ENCODE data around the gene TAF4B.
"Not testable (repeated sequence)": the region's sequence is repeated elsewhere in the genome, so short reads cannot be mapped to it uniquely, and the experiment has no call there.

Gene TAF4B

DNA sequence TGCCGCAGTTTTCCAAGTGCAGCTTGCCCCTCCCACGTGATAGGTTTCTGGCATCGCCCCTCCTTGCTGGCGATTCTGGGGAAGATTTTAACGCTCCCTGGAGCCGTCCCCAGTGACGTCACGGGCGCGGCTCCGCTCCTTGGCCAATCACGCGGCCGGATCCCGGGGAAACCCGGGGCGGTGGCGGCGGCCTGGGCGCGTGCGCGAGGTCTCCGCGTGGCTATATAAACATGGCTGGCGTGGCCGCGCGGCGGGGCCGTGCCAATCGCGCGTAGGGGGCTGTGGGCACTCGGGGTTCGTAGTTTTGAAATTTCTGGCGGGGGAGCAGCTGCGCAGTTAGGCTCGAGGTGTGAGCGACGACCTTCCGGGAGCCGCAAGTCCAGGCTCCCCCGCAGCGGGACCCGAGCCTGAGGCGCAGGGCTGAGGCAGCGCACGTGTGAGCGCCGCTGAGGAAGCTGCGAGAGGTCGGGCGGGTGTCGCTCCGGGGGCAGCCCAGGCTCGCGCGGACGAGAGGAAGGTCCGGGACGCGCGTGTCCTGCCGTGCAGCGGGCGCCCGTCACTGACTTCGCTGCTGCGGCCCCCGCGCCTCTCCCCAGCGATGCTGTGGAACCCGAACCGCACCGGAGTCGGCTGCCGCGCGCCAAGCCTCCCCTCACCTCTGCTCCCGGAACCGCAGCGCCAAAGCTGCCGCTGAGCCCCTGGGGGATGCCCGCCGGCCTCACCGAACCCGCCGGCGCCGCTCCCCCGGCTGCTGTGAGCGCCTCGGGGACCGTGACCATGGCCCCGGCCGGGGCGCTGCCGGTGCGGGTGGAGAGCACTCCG lies at the start of gene TAF4B:
Gene TAF4B (plus strand): TSS at position 217 of the 822 bp plus-strand sequence. CDS start 489 bp downstream, at position 706.
- peak; percentile 92 for DNase-seq

DNA sequence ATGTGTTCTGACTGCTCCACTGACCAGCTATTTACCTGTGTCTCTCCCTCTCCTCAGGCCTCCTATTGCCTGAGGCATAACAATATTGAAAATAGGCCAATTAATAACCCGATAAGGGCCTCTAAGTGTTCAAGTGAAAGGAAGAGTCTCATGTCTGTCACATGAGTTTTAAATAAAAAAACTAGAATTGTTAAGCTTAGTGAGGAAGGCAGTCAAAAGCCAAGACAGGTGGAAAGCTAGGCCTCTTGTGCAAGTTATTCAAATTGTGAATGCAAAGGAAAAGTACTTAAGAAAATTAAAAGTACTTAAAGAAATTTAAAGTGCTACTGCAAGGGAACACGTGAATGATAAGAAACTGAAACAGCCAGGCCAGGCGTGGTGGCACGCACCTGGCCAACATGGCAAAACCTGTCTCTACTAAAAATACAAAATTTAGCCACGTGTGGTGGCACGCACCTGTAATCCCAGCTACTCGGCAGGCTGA lies 44.9 kb upstream of the TAF4B start:
- no peak for DNase-seq

- DNase-seq, result no peak
Observed at GRCh38 chr18:26183395-26184112, 42.7 kb upstream of the TAF4B start.

DNA sequence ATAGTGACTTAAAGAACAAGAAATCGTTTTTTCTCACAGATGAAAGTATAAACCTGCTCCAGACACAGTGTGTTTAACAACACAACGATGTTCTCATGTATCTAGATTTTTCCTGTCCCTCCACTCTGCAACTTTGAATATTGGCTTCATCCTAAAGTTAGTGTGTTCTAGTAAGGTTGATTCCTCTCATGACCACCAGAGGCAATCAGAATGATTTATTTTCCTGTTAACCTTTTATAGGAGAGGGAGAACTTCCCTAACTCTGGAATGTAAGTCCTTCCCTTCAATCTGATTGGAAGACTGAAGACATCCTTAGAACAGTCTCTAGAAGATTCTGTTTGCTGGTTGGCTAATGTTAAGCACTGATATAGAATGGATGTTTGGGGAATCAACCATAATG lies 41.0 kb upstream of the TAF4B start:
- no peak for DNase-seq

GRCh38 chr18:26190506-26190905 lies 35.7 kb upstream of the TAF4B start:
- peak; percentile 60 for DNase-seq

DNA sequence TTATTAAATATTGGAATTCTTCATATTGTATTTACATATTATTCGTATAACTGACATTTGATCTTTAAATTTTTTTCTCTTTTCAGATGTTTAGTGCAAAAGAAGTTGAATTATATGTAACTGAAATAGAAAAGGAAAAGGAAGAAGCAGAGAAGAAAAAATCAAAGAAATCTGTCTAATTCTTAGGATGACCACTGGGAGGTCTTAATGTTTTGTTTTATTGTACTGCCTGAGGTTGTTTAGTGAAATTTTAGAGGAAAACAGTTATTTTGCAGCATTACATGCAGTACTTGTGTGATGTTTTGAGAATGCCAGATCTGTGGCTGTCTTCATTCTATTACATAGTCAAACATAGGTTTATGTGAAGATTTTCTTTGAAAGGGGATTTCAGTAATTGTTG lies 34.0 kb upstream of the TAF4B start:
- no peak for DNase-seq

DNA sequence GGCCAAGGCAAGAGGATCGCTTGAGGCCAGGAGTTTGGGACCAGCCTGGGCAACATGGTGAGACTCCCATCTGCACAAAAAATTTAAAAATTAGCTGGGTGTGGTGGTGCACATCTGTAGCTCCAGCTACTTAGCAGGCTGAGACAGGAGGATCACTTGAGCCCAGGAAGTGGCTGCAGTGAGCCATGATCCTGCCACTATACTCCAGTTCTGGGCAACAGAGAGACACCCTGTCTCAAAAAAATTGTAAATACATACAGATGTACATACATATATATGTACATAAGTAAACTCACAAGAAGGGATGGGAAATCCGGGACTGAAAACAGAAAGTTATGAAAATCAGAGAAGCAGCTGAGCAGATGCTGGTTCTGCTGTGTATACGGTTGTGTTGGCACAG lies 29.6 kb upstream of the TAF4B start:
- no peak for DNase-seq

GRCh38 chr18:26202001-26202400 lies 24.2 kb upstream of the TAF4B start:
- DNase-seq, result not testable (repeated sequence)

GRCh38 chr18:26205318-26205717 lies 20.9 kb upstream of the TAF4B start:
- no peak for DNase-seq

- DNase-seq, result no peak
Observed at GRCh38 chr18:26206488-26206887, 19.8 kb upstream of the TAF4B start.

DNA sequence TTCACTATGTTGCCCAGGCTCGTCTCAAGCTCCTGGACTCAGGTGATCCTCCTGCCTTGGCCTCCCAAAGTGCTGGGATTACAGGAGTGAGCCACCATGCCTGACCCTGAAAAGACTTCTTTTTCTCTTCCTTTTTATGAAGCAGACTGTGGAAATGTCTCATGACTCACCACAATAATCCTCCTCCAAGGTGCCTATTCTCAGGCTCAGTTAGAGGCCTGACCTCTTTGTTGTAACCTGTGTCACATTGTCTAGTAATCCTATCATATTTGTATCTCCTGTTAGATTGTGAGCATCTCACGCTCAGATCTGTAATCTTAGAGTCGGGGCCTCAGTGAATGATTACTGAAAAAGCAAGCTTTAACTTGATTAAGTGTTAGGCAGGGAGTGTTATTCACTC lies 18.3 kb upstream of the TAF4B start:
- DNase-seq, result no peak

DNA sequence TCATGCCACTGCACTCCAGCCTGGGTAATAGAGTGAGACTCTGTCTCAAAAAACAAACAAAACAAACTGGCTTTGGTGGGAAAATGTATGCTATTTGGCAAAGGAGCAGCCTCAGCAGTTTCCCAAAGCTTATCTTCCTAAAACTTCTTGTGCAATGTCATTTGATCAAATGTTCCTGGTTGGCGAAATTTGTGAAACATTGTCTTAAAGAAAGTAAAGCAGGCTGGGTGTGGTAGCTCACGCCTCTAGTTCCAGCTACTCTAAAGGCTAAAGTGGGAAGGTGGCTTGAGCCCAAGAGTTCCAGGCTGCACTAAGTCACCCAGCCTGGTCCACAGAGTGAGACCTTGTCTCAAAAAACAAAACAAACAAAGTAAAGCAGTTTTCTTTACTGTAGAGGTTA lies 17.3 kb upstream of the TAF4B start:
- DNase-seq, result no peak

GRCh38 chr18:26210147-26210546 lies 16.1 kb upstream of the TAF4B start:
- DNase-seq, result no peak

- peak; percentile 59 for DNase-seq
Observed at GRCh38 chr18:26215247-26215970, 10.8 kb upstream of the TAF4B start.

GRCh38 chr18:26225022-26225693 lies 1.1 kb upstream of the TAF4B start:
- no peak for DNase-seq

GRCh38 chr18:26225915-26226228 lies 373 bp upstream of the TAF4B start:
- DNase-seq, result no peak

- no peak for DNase-seq
Observed at GRCh38 chr18:26227051-26227670, 916 bp downstream of the TAF4B start.

DNA sequence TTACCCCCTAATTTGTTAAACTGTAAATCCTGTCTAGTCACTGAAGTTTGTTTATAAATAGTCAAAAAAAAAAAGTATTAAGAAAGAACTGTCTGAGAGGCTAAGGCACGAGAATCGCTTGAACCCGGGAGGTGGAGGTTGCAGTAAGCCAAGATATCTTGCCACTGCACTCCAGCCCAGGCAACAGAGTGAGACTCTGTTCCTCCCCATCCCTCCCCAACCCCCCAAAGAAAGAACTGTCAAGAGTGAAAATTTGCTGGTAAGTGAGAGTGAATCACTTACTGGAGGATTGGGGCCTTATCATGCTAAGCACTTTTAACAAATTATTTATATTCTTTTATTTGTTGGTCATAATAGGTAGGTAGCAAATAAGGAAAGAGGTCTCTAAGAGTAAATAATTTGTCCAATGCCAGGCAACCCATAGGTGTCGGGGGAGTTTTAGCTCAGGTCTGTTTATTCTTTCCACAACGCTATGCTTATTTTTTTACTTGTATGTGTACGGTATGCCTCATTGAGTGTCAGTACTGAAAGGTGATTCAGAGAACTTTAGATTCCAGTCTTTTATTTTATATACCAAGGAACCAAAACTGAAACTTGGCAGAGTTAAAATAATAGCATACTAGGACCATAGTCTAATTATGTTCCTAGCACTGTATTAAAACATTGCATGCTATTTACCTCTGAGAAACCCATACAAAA lies 2.5 kb downstream of the TAF4B start:
- DNase-seq, result no peak

- DNase-seq, result no peak
Observed at GRCh38 chr18:26230497-26230896, 4.3 kb downstream of the TAF4B start.

DNA sequence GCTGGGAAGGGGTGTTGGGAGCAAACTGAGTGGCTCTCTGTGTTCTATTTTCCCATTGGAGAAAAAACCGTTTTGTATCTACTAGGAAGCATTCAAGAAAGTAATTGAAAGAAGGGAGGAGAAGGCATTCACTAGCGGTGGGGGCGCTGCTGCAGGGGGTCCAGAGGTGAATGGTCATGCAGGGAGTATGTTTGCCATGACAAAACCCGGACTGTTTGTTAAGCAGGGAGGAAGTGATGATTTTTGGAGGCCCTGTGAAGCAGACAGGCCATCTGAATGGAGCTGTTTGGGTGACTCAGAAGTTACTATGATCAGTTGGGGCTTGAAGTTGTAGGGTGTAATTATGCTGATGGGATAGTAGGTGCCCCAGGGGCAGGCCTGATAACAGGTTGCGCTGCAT lies 7.0 kb downstream of the TAF4B start:
- DNase-seq, result no peak

GRCh38 chr18:26237363-26237762 lies 11.1 kb downstream of the TAF4B start:
- DNase-seq, result not testable (repeated sequence)

- not testable (repeated sequence) for DNase-seq
Observed at GRCh38 chr18:26238718-26239117, 12.5 kb downstream of the TAF4B start.
